SK-N-DZ (cell line): ENCODE results near the gene PGM2.

Experiments
- DNase-seq: peaks from one replicate; pipeline ENCODE4 v3.0.0-alpha.2; 2015; ENCODE audit warnings: low spot score

Gene PGM2

DNA sequence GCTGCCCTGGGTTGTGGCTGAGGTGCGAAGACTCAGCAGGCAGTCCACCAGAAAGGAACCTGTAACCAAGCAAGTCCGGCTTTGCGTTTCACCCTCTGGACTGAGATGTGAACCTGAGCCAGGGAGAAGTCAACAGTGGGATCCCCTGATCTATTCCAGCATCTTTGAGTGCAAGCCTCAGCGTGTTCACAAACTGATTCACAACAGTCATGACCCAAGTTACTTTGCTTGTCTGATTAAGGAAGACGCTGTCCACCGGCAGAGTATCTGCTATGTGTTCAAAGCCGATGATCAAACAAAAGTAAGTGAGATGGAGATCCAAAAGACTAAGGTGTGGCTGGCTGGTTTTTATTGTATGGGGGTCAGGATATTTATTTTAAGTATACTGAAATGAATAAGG is 75.7 kb downstream of the PGM2 start:
- no peak for DNase-seq

DNA sequence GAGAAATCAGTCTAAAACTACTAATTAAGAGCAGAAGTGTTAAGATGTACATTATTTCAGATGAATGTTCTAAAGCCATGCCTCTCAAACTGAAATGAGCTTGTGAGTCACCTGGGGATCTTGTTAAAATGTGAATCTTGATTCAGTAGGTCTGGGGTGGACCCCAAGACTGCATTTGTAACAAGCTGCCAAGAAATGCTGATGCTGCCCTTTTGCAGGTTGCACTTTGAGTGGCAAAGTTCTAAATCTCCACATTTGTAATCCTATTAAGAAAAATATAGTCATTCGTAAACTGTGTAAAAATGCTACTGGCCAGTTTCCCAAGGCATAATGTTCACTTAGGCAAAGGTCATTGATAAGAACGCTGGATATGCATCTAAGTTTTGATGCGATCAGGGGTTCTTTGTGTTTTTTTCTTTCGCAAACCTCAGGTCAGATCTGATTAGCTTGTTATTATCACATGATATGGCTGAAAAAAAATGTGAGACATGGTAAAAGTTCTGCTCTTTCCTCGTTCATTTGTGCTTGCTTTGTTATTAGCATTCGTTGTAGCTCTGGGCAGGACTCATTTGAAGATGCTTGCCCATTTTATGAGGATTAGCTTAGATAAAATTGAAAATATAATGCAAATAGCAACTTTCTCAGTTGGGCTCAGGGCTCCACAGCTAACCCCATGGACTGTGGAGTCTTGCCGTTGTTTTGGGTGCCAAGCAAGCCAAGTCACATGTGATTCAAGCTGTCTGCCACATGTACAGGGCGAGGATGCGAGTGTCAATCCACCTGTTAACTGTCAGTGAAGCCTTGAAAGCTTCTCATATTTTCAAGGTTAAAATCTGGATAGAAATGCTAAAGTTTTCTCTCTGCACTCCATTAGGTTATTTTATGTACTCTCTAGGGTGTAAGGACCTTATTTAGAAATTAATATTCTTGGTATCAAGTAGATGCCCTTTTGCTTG is 76.5 kb downstream of the PGM2 start:
- DNase-seq = no peak

- DNase-seq = no peak
These were observed 77.4 kb downstream of the PGM2 start for GRCh38 chr4:37903901-37904300.

DNA sequence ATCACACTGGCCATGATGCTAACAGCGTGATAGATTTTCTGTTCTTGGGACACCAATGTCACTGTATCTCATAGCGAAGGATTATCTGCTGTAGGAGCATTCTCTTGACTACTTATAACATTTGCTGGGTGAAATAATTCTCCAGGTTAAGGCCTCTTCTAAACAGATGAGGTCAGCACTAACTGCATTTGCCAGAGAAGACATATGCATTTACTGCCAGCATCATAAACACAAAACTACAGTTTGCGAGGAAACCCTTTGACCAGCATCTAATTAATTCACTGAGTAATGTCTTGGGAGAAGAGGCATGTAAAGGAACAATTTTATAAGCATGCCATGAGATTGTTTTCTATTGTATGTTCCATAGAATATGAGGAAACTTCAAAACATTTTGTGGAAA is 78.3 kb downstream of the PGM2 start:
- no peak for DNase-seq

DNA sequence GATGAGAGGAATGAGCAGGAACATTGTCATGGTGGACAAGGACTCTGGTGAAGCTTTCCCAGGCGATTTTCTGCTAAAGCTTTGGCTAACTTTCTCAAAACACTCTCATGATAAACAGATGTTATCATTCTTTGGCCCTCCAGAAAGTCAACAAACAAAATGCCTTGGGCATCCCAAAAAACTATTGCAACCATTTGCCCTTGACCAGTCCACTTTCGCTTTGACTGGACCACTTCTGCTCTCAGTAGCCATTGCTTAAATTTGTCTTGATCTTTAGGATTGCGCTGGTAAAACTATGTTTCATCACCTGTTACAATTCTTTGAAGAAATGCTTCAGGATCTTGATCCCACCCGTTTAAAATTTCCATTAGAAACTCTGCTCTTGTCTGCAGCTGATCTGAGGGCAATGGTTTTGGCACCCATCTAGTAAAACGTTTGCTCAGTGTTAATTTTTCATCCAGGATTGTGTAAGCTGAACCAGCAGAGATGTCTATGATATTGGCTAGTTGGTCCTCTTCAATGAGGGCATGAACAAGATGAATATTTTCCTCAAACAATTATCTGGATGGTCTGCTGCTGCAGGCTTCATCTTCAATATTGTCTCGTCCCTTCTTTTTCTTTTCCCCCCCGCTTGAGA is 79.2 kb downstream of the PGM2 start:
- no peak for DNase-seq

GRCh38 chr4:37908488-37909331 is 82.2 kb downstream of the PGM2 start:
- no peak for DNase-seq

DNA sequence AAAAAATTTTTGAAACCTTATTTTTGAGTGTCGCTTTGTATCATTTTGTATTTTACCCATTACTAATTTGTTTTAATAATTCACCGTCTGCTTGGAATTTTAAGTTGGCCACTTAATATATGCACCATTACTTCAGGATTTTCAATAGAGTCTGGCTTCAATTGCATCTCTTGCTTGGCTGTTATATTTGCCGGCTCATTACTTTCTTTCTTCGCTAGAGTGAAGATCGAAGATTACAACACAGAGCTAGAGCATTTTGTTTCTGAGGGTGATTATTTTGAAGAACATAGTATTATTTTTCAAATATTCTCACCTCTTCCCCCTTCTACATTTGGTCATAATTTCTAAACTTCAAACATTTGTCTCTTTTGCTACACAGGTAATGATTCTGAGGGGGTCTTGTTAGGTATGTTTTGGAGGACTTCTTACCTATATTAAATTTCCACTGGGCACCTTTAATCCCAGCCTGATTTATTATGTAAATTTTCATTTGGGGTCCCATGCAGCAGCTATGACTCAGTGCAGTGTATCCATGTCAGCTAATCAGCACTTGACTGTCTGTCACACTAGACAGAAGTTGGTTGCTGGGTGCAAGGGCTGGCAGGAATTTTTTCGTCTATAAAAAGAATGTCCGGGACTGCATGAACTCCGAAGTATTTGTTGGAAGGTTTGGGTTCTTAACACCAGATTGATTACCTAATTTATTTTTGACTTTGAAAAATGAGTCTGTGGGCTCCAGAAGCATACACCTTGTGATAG is 83.0 kb downstream of the PGM2 start:
- DNase-seq = no peak

DNA sequence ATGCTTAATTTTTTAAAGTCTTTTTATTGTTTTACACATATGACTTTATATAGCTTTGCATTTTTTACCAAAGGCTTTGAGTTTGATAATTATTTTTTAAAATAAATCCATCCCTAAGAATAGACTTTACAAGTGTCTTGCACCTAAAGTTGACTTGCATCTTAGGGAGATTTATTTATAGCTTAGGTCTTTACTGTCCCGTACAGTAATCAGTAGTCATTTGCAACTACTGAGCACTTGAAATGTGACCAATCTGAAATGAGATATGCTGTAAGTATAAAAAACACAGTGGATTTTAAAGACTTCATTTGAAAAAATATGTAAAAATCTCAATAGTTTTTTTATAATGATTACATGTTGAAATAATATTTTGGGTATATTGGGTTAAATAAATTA is 83.6 kb downstream of the PGM2 start:
- no peak for DNase-seq
